Measurements from ENCODE around the gene CNOT4. TPM values are rescaled to one million over a fixed set of nuclear protein-coding genes. Genes with fewer than 3 reads are reported as not detected.

Gene CNOT4
- 10 to 100 TPM; 28.8 to 41.4 (median 36.0) TPM for polyA plus RNA-seq (ENCODE audit: insufficient read length in 4 of 4)

GRCh38 chr7:135509839-135510591 is at the start of gene CNOT4:
Gene CNOT4, minus strand, starts transcription at chr7:135510102. Its CDS starts 71,771 bp downstream, at chr7:135438331.
- DNase-seq (ENCODE audit: low read depth in 4 of 4, low spot score in 3 of 4), result peak; percentile 91 to 93 (median 92)

- no peak for DNase-seq (ENCODE audit: low read depth in 4 of 4, low spot score in 3 of 4)
Observed at GRCh38 chr7:135558881-135559280, 49.0 kb upstream of the CNOT4 start.

- DNase-seq (ENCODE audit: low read depth in 4 of 4, low spot score in 3 of 4), result peak; percentile 48 to 54 (median 50)
Observed at GRCh38 chr7:135558337-135558767, 48.5 kb upstream of the CNOT4 start.

- peak; percentile 74 to 86 (median 81) for DNase-seq (ENCODE audit: low read depth in 4 of 4, low spot score in 3 of 4)
Observed at GRCh38 chr7:135557455-135558336, 47.8 kb upstream of the CNOT4 start, which contains the start of gene NUP205. Gene NUP205, plus strand, starts transcription at chr7:135557917. Its CDS starts 28 bp downstream, at chr7:135557945.

GRCh38 chr7:135553346-135553745 is 43.4 kb upstream of the CNOT4 start:
- no peak for DNase-seq (ENCODE audit: low read depth in 4 of 4, low spot score in 3 of 4)

- DNase-seq (ENCODE audit: low read depth in 4 of 4, low spot score in 3 of 4), result no peak
Observed at GRCh38 chr7:135552148-135552547, 42.2 kb upstream of the CNOT4 start.

- no peak for DNase-seq (ENCODE audit: low read depth in 4 of 4, low spot score in 3 of 4)
Observed at GRCh38 chr7:135550196-135550595, 40.3 kb upstream of the CNOT4 start.

- no peak for DNase-seq (ENCODE audit: low read depth in 4 of 4, low spot score in 3 of 4)
Observed at GRCh38 chr7:135541029-135541428, 31.1 kb upstream of the CNOT4 start.

- DNase-seq (ENCODE audit: low read depth in 4 of 4, low spot score in 3 of 4), result no peak
Observed at GRCh38 chr7:135539629-135540028, 29.7 kb upstream of the CNOT4 start.

GRCh38 chr7:135538376-135538775 is 28.5 kb upstream of the CNOT4 start:
- no peak for DNase-seq (ENCODE audit: low read depth in 4 of 4, low spot score in 3 of 4)

- no peak for DNase-seq (ENCODE audit: low read depth in 4 of 4, low spot score in 3 of 4)
Observed at GRCh38 chr7:135537905-135538304, 28.0 kb upstream of the CNOT4 start.

GRCh38 chr7:135537453-135537852 is 27.6 kb upstream of the CNOT4 start:
- DNase-seq (ENCODE audit: low read depth in 4 of 4, low spot score in 3 of 4), result no peak

GRCh38 chr7:135536150-135536549 is 26.2 kb upstream of the CNOT4 start:
- DNase-seq (ENCODE audit: low read depth in 4 of 4, low spot score in 3 of 4), result no peak

GRCh38 chr7:135527025-135527424 is 17.1 kb upstream of the CNOT4 start:
- DNase-seq (ENCODE audit: low read depth in 4 of 4, low spot score in 3 of 4), result no peak

- DNase-seq (ENCODE audit: low read depth in 4 of 4, low spot score in 3 of 4), result no peak
Observed at GRCh38 chr7:135525426-135525825, 15.5 kb upstream of the CNOT4 start.

GRCh38 chr7:135523146-135523545 is 13.2 kb upstream of the CNOT4 start:
- DNase-seq (ENCODE audit: low read depth in 4 of 4, low spot score in 3 of 4), result no peak

GRCh38 chr7:135522509-135522908 is 12.6 kb upstream of the CNOT4 start:
- no peak for DNase-seq (ENCODE audit: low read depth in 4 of 4, low spot score in 3 of 4)

- DNase-seq (ENCODE audit: low read depth in 4 of 4, low spot score in 3 of 4), result no peak
Observed at GRCh38 chr7:135519871-135520270, 10.0 kb upstream of the CNOT4 start.

GRCh38 chr7:135519233-135519688 is 9.4 kb upstream of the CNOT4 start:
- DNase-seq (ENCODE audit: low read depth in 4 of 4, low spot score in 3 of 4), result no peak

- DNase-seq (ENCODE audit: low read depth in 4 of 4, low spot score in 3 of 4), result no peak
Observed at GRCh38 chr7:135518748-135519147, 8.8 kb upstream of the CNOT4 start.

- no peak for DNase-seq (ENCODE audit: low read depth in 4 of 4, low spot score in 3 of 4)
Observed at GRCh38 chr7:135517060-135517459, 7.2 kb upstream of the CNOT4 start.

All from right renal pelvis (tissue), 4 donors.